Measurements from ENCODE around the gene OR4N2.
A peak's percentile ranks its signal among the peaks of the same experiment; 100 is the strongest.
"Not testable (repeated sequence)": the region's sequence is repeated elsewhere in the genome, so short reads cannot be mapped to it uniquely, and the experiment has no call there.

Gene OR4N2

DNA sequence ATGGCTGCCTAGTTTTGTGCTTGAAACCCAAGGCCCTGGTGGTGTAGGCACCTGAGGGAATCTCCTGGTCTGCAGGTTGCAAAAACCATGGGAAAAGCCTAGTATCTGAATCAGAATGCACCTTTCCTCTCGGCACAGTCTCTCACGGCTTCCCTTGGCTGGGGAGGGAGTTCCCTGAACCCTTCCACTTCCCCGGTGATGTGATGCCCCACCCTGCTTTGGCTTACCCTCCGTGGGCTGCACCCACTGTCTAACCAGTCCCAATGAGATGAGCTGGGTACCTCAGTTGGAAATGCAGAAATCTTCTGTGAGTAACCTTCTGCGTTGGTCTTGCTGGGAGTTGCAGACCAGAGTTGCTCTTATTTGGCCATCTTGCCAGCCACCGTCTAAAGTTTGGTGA, 17.4 kb downstream of the OR4N2 start:
- not testable (repeated sequence) for H3K4me1 ChIP-seq (ENCODE audit: insufficient read depth, low read length, severe bottlenecking); H3K36me3 ChIP-seq (ENCODE audit: insufficient read depth, low read length); H3K79me2 ChIP-seq (ENCODE audit: insufficient read depth, low read length); H3K27ac ChIP-seq (ENCODE audit: low read depth, low read length, poor library complexity, severe bottlenecking); H2AFZ ChIP-seq (ENCODE audit: low read length); H3K4me3 ChIP-seq (ENCODE audit: low read depth, low read length, poor library complexity, severe bottlenecking); H3K9me3 ChIP-seq (ENCODE audit: low read length); H4K20me1 ChIP-seq (ENCODE audit: insufficient read depth, low read length); H3F3A ChIP-seq (ENCODE audit: insufficient read depth, low read length); H3K9me2 ChIP-seq (ENCODE audit: low read depth, low read length); H3K9ac ChIP-seq (ENCODE audit: low read length); H3K4me2 ChIP-seq (ENCODE audit: low read length); H3K27me3 ChIP-seq (ENCODE audit: insufficient read depth, low read length)

DNA sequence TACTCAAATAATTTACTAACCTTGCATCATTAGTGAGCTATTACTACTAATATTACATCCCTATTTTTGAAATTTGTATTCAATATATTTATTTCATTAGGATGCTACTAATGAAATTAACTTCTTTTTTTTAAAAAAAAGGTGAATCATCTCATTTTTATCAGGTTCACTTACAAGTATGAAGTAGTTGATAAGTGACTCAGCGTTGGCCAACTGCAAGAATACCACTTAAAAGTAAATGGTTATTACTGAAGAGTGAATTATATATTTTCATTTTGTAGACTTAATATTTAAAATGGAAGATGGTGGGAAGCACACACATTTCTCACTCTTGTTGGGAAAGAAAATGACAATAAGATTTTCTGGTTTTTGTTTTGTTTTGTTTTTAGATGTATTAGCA, 19.6 kb downstream of the OR4N2 start:
- H4K20me1 ChIP-seq (ENCODE audit: insufficient read depth, low read length) = no peaks in the 10 kb centered on the region

GRCh38 chr14:19823765-19824164, 20.2 kb downstream of the OR4N2 start:
- TF ChIP-seq CTCF (IDR thresholded peaks at IDR 0.05; ENCODE audit: low read length) (no peak), EZH2 (IDR thresholded peaks at IDR 0.05; ENCODE audit: borderline replicate concordance, low read length) (no peak)
- H2AFZ ChIP-seq (ENCODE audit: low read length) = no peak overlapping the region
- H3K79me2 ChIP-seq (ENCODE audit: insufficient read depth, low read length) = no peaks in the 10 kb centered on the region
- no peaks in the 10 kb centered on the region for H3F3A ChIP-seq (ENCODE audit: insufficient read depth, low read length)
- no peaks in the 10 kb centered on the region for H3K36me3 ChIP-seq (ENCODE audit: insufficient read depth, low read length)
- H4K20me1 ChIP-seq (ENCODE audit: insufficient read depth, low read length) = no peaks in the 10 kb centered on the region
- no peaks in the 10 kb centered on the region for H3K27me3 ChIP-seq (ENCODE audit: insufficient read depth, low read length)
- H3K4me2 ChIP-seq (ENCODE audit: low read length) = no peak overlapping the region
- no peak overlapping the region for H3K27ac ChIP-seq (ENCODE audit: low read depth, low read length, poor library complexity, severe bottlenecking)
- H3K4me1 ChIP-seq (ENCODE audit: insufficient read depth, low read length, severe bottlenecking) = no peaks in the 10 kb centered on the region
- H3K9me2 ChIP-seq (ENCODE audit: low read depth, low read length) = no peaks in the 10 kb centered on the region
- no peak overlapping the region for H3K9ac ChIP-seq (ENCODE audit: low read length)
- no peak overlapping the region for H3K4me3 ChIP-seq (ENCODE audit: low read depth, low read length, poor library complexity, severe bottlenecking)
- no peaks in the 10 kb centered on the region for H3K9me3 ChIP-seq (ENCODE audit: low read length)

More for the DNA sequence above, 19.6 kb downstream of the OR4N2 start:
- Histone ChIP-seq H3K27me3 (ENCODE audit: insufficient read depth, low read length) (no peaks in the 10 kb centered on the region), H3K4me1 (ENCODE audit: insufficient read depth, low read length, severe bottlenecking) (no peaks in the 10 kb centered on the region), H3F3A (ENCODE audit: insufficient read depth, low read length) (no peaks in the 10 kb centered on the region), H3K9ac (ENCODE audit: low read length) (no peak overlapping the region), H3K27ac (ENCODE audit: low read depth, low read length, poor library complexity, severe bottlenecking) (no peak overlapping the region), H2AFZ (ENCODE audit: low read length) (no peak overlapping the region), H3K4me3 (ENCODE audit: low read depth, low read length, poor library complexity, severe bottlenecking) (no peak overlapping the region), H3K9me3 (ENCODE audit: low read length) (no peaks in the 10 kb centered on the region), H3K9me2 (ENCODE audit: low read depth, low read length) (no peaks in the 10 kb centered on the region), H3K79me2 (ENCODE audit: insufficient read depth, low read length) (no peaks in the 10 kb centered on the region), H3K36me3 (ENCODE audit: insufficient read depth, low read length) (no peaks in the 10 kb centered on the region), H3K4me2 (ENCODE audit: low read length) (no peak overlapping the region)
- TF ChIP-seq EZH2 (IDR thresholded peaks at IDR 0.05; ENCODE audit: borderline replicate concordance, low read length) (no peak), CTCF (IDR thresholded peaks at IDR 0.05; ENCODE audit: low read length) (no peak)

DNA sequence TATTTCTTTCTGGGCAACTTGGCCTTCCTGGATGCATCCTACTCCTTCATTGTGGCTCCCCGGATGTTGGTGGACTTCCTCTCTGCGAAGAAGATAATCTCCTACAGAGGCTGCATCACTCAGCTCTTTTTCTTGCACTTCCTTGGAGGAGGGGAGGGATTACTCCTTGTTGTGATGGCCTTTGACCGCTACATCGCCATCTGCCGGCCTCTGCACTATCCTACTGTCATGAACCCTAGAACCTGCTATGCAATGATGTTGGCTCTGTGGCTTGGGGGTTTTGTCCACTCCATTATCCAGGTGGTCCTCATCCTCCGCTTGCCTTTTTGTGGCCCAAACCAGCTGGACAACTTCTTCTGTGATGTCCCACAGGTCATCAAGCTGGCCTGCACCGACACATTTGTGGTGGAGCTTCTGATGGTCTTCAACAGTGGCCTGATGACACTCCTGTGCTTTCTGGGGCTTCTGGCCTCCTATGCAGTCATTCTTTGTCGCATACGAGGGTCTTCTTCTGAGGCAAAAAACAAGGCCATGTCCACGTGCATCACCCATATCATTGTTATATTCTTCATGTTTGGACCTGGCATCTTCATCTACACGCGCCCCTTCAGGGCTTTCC, 24.2 kb downstream of the OR4N2 start:
- H3K4me3 ChIP-seq (ENCODE audit: low read depth, low read length, poor library complexity, severe bottlenecking); H3K9me2 ChIP-seq (ENCODE audit: low read depth, low read length); H2AFZ ChIP-seq (ENCODE audit: low read length); H3K9me3 ChIP-seq (ENCODE audit: low read length); H3K9ac ChIP-seq (ENCODE audit: low read length); H3K36me3 ChIP-seq (ENCODE audit: insufficient read depth, low read length); H3F3A ChIP-seq (ENCODE audit: insufficient read depth, low read length); H4K20me1 ChIP-seq (ENCODE audit: insufficient read depth, low read length); H3K27me3 ChIP-seq (ENCODE audit: insufficient read depth, low read length); H3K4me2 ChIP-seq (ENCODE audit: low read length); H3K4me1 ChIP-seq (ENCODE audit: insufficient read depth, low read length, severe bottlenecking); H3K79me2 ChIP-seq (ENCODE audit: insufficient read depth, low read length); H3K27ac ChIP-seq (ENCODE audit: low read depth, low read length, poor library complexity, severe bottlenecking): not testable (repeated sequence)
- peak; percentile 24; the same call in 1 of the 2 replicates for TF ChIP-seq CTCF (IDR thresholded peaks at IDR 0.05; ENCODE audit: low read length)
